HepG2 (cell line): Measurements from ENCODE around the gene ELP5. TPM values are rescaled to one million over a fixed set of nuclear protein-coding genes. Genes with fewer than 3 reads are reported as not detected.
A peak's percentile ranks its signal among the peaks of the same experiment; 100 is the strongest.

Source experiments
- EHMT2 ChIP-seq: fragments of 200-600 bp; sonication (generic); IDR thresholded peaks from 2 replicates; pipeline ENCODE4 v1.7.0; 2017; ENCODE audit warnings: antibody characterized with exemption, low read depth, low read length, borderline replicate concordance
- ELF4 ChIP-seq: sonication (generic); formaldehyde crosslinking; IDR thresholded peaks from 2 replicates; pipeline ENCODE4 v1.5.0; 2020; ENCODE audit warnings: missing genetic modification reagents, mild to moderate bottlenecking, moderate library complexity, borderline replicate concordance
- FOXP4 ChIP-seq: sonication (generic); formaldehyde crosslinking; IDR thresholded peaks from 2 replicates; pipeline ENCODE4 v1.4.0; 2020; ENCODE audit warnings: missing genetic modification reagents
- JARID2 ChIP-seq: sonication (generic); formaldehyde crosslinking; IDR thresholded peaks from 2 replicates; pipeline ENCODE4 v1.8.1; 2023; ENCODE audit warnings: missing genetic modification reagents, inconsistent platforms; ENCODE audit not compliant: insufficient replicate concordance
- JUN ChIP-seq: sonication (generic); formaldehyde crosslinking; IDR thresholded peaks from 2 replicates; pipeline ENCODE4 v1.4.0; 2020; ENCODE audit warnings: mild to moderate bottlenecking, missing genetic modification reagents
- LBX2 ChIP-seq: sonication (generic); formaldehyde crosslinking; IDR thresholded peaks from 2 replicates; pipeline ENCODE4 v1.5.0; 2020; ENCODE audit warnings: missing genetic modification reagents, mild to moderate bottlenecking, borderline replicate concordance
- MYC ChIP-seq: sonication (generic); formaldehyde crosslinking; IDR thresholded peaks from 2 replicates; pipeline ENCODE4 v1.9.0; 2021; ENCODE audit warnings: missing genetic modification reagents, borderline replicate concordance
- NFE2 ChIP-seq: sonication (generic); formaldehyde crosslinking; IDR thresholded peaks from 2 replicates; pipeline ENCODE4 v1.4.0; 2020; ENCODE audit warnings: missing genetic modification reagents
- NR2C2 ChIP-seq: sonication (generic); formaldehyde crosslinking; IDR thresholded peaks from 2 replicates; pipeline ENCODE4 v1.4.0; 2020; ENCODE audit warnings: missing genetic modification reagents, mild to moderate bottlenecking, moderate library complexity, borderline replicate concordance
- RFXANK ChIP-seq: IDR thresholded peaks from 2 replicates; pipeline ENCODE4 v1.6.1; 2016
- SMC3 ChIP-seq: IDR thresholded peaks from 2 replicates; pipeline ENCODE4 v1.6.1; 2011; ENCODE audit warnings: low read length, improper control_type of control experiment
- SPEN ChIP-seq: sonication (generic); formaldehyde crosslinking; IDR thresholded peaks from 2 replicates; pipeline ENCODE4 v1.5.1; 2020; ENCODE audit warnings: low read depth, mild to moderate bottlenecking, missing genetic modification reagents
- TARDBP ChIP-seq: sonication (generic); formaldehyde crosslinking; IDR thresholded peaks from 2 replicates; pipeline ENCODE4 v1.8.0; 2022; ENCODE audit warnings: mild to moderate bottlenecking, missing genetic modification reagents
- TMF1 ChIP-seq: sonication (generic); formaldehyde crosslinking; IDR thresholded peaks from 2 replicates; pipeline ENCODE4 v1.8.1; 2022; ENCODE audit warnings: low read depth, missing genetic modification reagents
- ZBTB34 ChIP-seq: sonication (generic); formaldehyde crosslinking; IDR thresholded peaks from 2 replicates; pipeline ENCODE4 v1.8.0; 2022; ENCODE audit warnings: mild to moderate bottlenecking, missing genetic modification reagents
- ZNF331 ChIP-seq: sonication (generic); formaldehyde crosslinking; IDR thresholded peaks from 2 replicates; pipeline ENCODE4 v1.4.0; 2020; ENCODE audit warnings: missing genetic modification reagents
- ZNF333 ChIP-seq: sonication (generic); formaldehyde crosslinking; IDR thresholded peaks from 2 replicates; pipeline ENCODE4 v1.4.0; 2020; ENCODE audit warnings: mild to moderate bottlenecking, missing genetic modification reagents, borderline replicate concordance
- ZNF335 ChIP-seq: sonication (generic); formaldehyde crosslinking; IDR thresholded peaks from 2 replicates; pipeline ENCODE4 v1.4.0; 2020; ENCODE audit warnings: missing genetic modification reagents
- ZNF484 ChIP-seq: sonication (generic); formaldehyde crosslinking; IDR thresholded peaks from 2 replicates; pipeline ENCODE4 v1.5.1; 2020; ENCODE audit warnings: mild to moderate bottlenecking, low read depth, missing genetic modification reagents, borderline replicate concordance
- ZNF572 ChIP-seq: sonication (generic); formaldehyde crosslinking; IDR thresholded peaks from 2 replicates; pipeline ENCODE4 v1.5.1; 2020; ENCODE audit warnings: mild to moderate bottlenecking, missing genetic modification reagents
- ZNF761 ChIP-seq: sonication (generic); formaldehyde crosslinking; conservative IDR thresholded peaks from 2 replicates; pipeline ENCODE4 v1.4.0; 2020; ENCODE audit warnings: mild to moderate bottlenecking, missing genetic modification reagents
- ZNF770 ChIP-seq: sonication (generic); formaldehyde crosslinking; IDR thresholded peaks from 2 replicates; pipeline ENCODE4 v1.5.0; 2020; ENCODE audit warnings: mild to moderate bottlenecking, missing genetic modification reagents
- ZNF772 ChIP-seq: sonication (generic); formaldehyde crosslinking; IDR thresholded peaks from 2 replicates; pipeline ENCODE4 v1.5.0; 2020; ENCODE audit warnings: mild to moderate bottlenecking, missing genetic modification reagents
- ZSCAN12 ChIP-seq: sonication (generic); formaldehyde crosslinking; IDR thresholded peaks from 2 replicates; pipeline ENCODE4 v1.9.0; 2021; ENCODE audit warnings: mild to moderate bottlenecking, missing genetic modification reagents
- ZSCAN31 ChIP-seq: sonication (generic); formaldehyde crosslinking; IDR thresholded peaks from 2 replicates; pipeline ENCODE4 v1.5.0; 2020; ENCODE audit warnings: low read depth, mild to moderate bottlenecking, missing genetic modification reagents
- polyA plus RNA-seq, 8 experiments: library from polyadenylated mRNA; depleted of rRNA in 3 of 8; stranded (reverse) in 7 of 8; unstranded in 1 of 8; fragments of >200 nt; fragmentation: Illumina TruSeq in 4 of 8; extraction: Trizol in 4 of 8; gene quantifications; 2 replicates each; pipeline versions ENCODE4 v1.2.1 to v1.2.3, GENCODE V29; 2011 to 2016; ENCODE audit warnings: low read depth in 4 of 8, missing spikeins in 1 of 8, mixed read lengths in 1 of 8; ENCODE audit not compliant: insufficient read depth in 1 of 8
- total RNA-seq, 5 experiments: library from RNA; depleted of rRNA; stranded (reverse); fragments of >200 nt; fragmentation: Illumina TruSeq; extraction: Trizol; gene quantifications; 2 replicates each; pipeline ENCODE4 v1.2.3, GENCODE V29; 2016; ENCODE audit warnings: low read depth in 1 of 5

Gene ELP5
- total and polyA plus RNA-seq, 2 of the 13 experiments (the other 11 are each of a cell fraction or from before 2014, with no cell fraction given), result 67.6 to 69.8 TPM

GRCh38 chr17:7306911-7307685 is 55.1 kb downstream of the ELP5 start, which contains the start of gene EIF5A (continued):
- peak; percentile 37 for TF ChIP-seq FOXP4
- peak; percentile 59; the same call in 1 of the 2 replicates for TF ChIP-seq ZNF761 (CRISPR knock-in tag)
- TF ChIP-seq MYC (CRISPR knock-in tag), result peak; percentile 52; the same call in 1 of the 2 replicates
- TF ChIP-seq ZNF331 (CRISPR knock-in tag), result peak; percentile 52; the same call in 1 of the 2 replicates
- no peak for TF ChIP-seq RFXANK (CRISPR knock-in tag)
- TF ChIP-seq ZBTB34 (CRISPR knock-in tag), result no peak
- TF ChIP-seq ZNF770 (CRISPR knock-in tag), result no peak
- TF ChIP-seq SMC3, result no peak
- peak; percentile 77 for TF ChIP-seq NR2C2 (CRISPR knock-in tag)
- TF ChIP-seq JARID2, result peak; percentile 49
- TF ChIP-seq SPEN (CRISPR knock-in tag), result peak; percentile 40; the same call in 1 of the 2 replicates
- TF ChIP-seq LBX2 (CRISPR knock-in tag), result no peak
- TF ChIP-seq EHMT2, result no peak
- TF ChIP-seq ZNF484 (CRISPR knock-in tag), result no peak
- peak; percentile 61; the same call in 1 of the 2 replicates for TF ChIP-seq ZNF772 (CRISPR knock-in tag)
- TF ChIP-seq ELF4 (CRISPR knock-in tag), result no peak
- no peak for TF ChIP-seq ZSCAN12 (CRISPR knock-in tag)
- no peak for TF ChIP-seq TMF1 (CRISPR knock-in tag)
- 0 out of 2 replicates have a peak, but pooled peaks have one; percentile 46 for TF ChIP-seq ZNF335 (CRISPR knock-in tag)
- peak; percentile 36; the same call in 1 of the 2 replicates for TF ChIP-seq JUN (CRISPR knock-in tag)
- TF ChIP-seq TARDBP, result no peak
- TF ChIP-seq ZNF333 (CRISPR knock-in tag), result 0 out of 2 replicates have a peak, but pooled peaks have one; percentile 15
- TF ChIP-seq ZSCAN31 (CRISPR knock-in tag), result 0 out of 2 replicates have a peak, but pooled peaks have one; percentile 55
- TF ChIP-seq NFE2, result no peak
- TF ChIP-seq ZNF572 (CRISPR knock-in tag), result no peak
